GM12892 (cell line): Measurements from ENCODE around the gene ADK.
"Not testable (repeated sequence)": the region's sequence is repeated elsewhere in the genome, so short reads cannot be mapped to it uniquely, and the experiment has no call there.

ENCODE experiments used
- DNase-seq: peaks from one replicate; pipeline ENCODE4 v3.0.0; 2011; ENCODE audit not compliant: insufficient read length
- FAIRE-seq: peaks from 2 replicates; lab custom pipeline; 2011; peaks lifted over from hg19 to GRCh38; lab: Jason Lieb, UNC
- POLR2A ChIP-seq: IDR thresholded peaks from 2 replicates; pipeline ENCODE4 v1.6.1; 2011; ENCODE audit warnings: low read depth, low read length, control low read depth
- POLR2AphosphoS5 ChIP-seq: IDR thresholded peaks from 2 replicates; pipeline ENCODE4 v1.6.1; 2011; ENCODE audit warnings: low read depth, low read length, control low read depth
- TAF1 ChIP-seq: IDR thresholded peaks from 2 replicates; pipeline ENCODE4 v1.6.1; 2011; ENCODE audit warnings: low read depth, mild to moderate bottlenecking, control low read depth, low read length, borderline replicate concordance

The ADK gene

GRCh38 chr10:74432841-74433594 lies 282.0 kb downstream of the ADK start:
- FAIRE-seq (no peak), DNase-seq (no peak)
- TF ChIP-seq POLR2A (no peak), POLR2AphosphoS5 (no peak), TAF1 (no peak)

- TF ChIP-seq POLR2AphosphoS5: no peak
- no peak for TF ChIP-seq POLR2A
- TF ChIP-seq TAF1: no peak
- no peak for FAIRE-seq
- DNase-seq: no peak
These were observed 282.6 kb downstream of the ADK start for GRCh38 chr10:74433595-74433956.

- DNase-seq: no peak
- no peak for FAIRE-seq
- TF ChIP-seq POLR2A (no peak), POLR2AphosphoS5 (no peak), TAF1 (no peak)
These were observed 283.0 kb downstream of the ADK start for GRCh38 chr10:74433993-74434392.

- no peak for FAIRE-seq
These were observed 283.5 kb downstream of the ADK start for GRCh38 chr10:74434547-74434946.

GRCh38 chr10:74436523-74437170 lies 285.6 kb downstream of the ADK start:
- no peak for DNase-seq
- no peak for FAIRE-seq
- no peak for TF ChIP-seq TAF1
- TF ChIP-seq POLR2A: no peak
- no peak for TF ChIP-seq POLR2AphosphoS5

More at GRCh38 chr10:74434547-74434946, 283.5 kb downstream of the ADK start:
- TF ChIP-seq POLR2AphosphoS5 (no peak), POLR2A (no peak), TAF1 (no peak)
- DNase-seq: no peak

- TF ChIP-seq POLR2AphosphoS5: no peak
- no peak for TF ChIP-seq POLR2A
- TF ChIP-seq TAF1: no peak
- DNase-seq: no peak
- no peak for FAIRE-seq
These were observed 286.8 kb downstream of the ADK start for GRCh38 chr10:74437822-74438221.

- TF ChIP-seq POLR2A (no peak), POLR2AphosphoS5 (no peak), TAF1 (no peak)
- no peak for DNase-seq
- FAIRE-seq: no peak
These were observed 288.2 kb downstream of the ADK start for GRCh38 chr10:74439213-74439612.

- DNase-seq: no peak
- FAIRE-seq: no peak
- no peak for TF ChIP-seq TAF1
- TF ChIP-seq POLR2AphosphoS5: no peak
- no peak for TF ChIP-seq POLR2A
These were observed 294.5 kb downstream of the ADK start for GRCh38 chr10:74445493-74445892.

- FAIRE-seq (no peak), DNase-seq (no peak)
- TF ChIP-seq POLR2A (no peak), TAF1 (no peak), POLR2AphosphoS5 (no peak)
These were observed 299.6 kb downstream of the ADK start for GRCh38 chr10:74450602-74451001.

- FAIRE-seq: no peak
- no peak for DNase-seq
- TF ChIP-seq POLR2A (no peak), TAF1 (no peak), POLR2AphosphoS5 (no peak)
These were observed 300.3 kb downstream of the ADK start for GRCh38 chr10:74451127-74451829.

GRCh38 chr10:74453169-74453568 lies 302.1 kb downstream of the ADK start:
- DNase-seq: no peak
- no peak for FAIRE-seq
- no peak for TF ChIP-seq TAF1
- no peak for TF ChIP-seq POLR2A
- TF ChIP-seq POLR2AphosphoS5: no peak

- DNase-seq, FAIRE-seq: not testable (repeated sequence)
These were observed 306.5 kb downstream of the ADK start for GRCh38 chr10:74457478-74457877.
